HEK293T (cell line): ENCODE measurements around the gene DLG1.

Experiments
- FOXM1 ChIP-seq: fragments of 450-650 bp; IDR thresholded peaks from 2 replicates; pipeline ENCODE4 v1.6.1; 2017; ENCODE audit warnings: mild to moderate bottlenecking, borderline replicate concordance
- TARDBP ChIP-seq: fragments of 450-650 bp; IDR thresholded peaks from 2 replicates; pipeline ENCODE4 v1.6.1; 2016

DNA sequence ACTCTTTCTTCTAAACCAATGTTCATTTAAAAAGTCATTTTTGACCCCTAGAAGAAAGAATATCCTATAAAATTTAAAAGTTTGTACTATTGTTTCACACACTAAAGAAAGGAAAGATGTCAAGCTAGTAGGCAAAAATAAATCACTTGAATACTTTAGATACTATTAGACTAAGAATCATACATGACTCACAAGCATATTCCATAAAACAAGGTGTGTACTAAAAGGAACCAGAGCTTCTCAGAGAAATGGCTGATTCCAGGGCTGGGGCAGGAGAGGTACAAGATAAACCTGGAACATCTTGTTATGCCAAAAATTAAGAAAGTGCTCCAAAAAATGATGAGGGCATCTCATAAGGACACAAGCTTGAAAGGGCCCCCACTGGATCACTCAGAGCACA is 8.7 kb downstream of the DLG1 start:
- TF ChIP-seq FOXM1, result no peak
- TF ChIP-seq TARDBP, result no peak
